DND-41 (cell line): ENCODE measurements around the gene CMSS1.

Experiments used
- CTCF ChIP-seq: IDR thresholded peaks from 2 replicates; pipeline ENCODE4 v1.5.1; 2012; ENCODE audit warnings: borderline replicate concordance, low read length, moderate library complexity, mild to moderate bottlenecking; ENCODE audit not compliant: poor library complexity, severe bottlenecking; ENCODE audit errors: extremely low read depth
- EZH2 ChIP-seq: IDR thresholded peaks from 3 replicates; pipeline ENCODE4 v1.6.1; 2012; ENCODE audit warnings: borderline replicate concordance, low read depth, mild to moderate bottlenecking, moderate library complexity, low read length, inconsistent platforms; ENCODE audit not compliant: severe bottlenecking

DNA sequence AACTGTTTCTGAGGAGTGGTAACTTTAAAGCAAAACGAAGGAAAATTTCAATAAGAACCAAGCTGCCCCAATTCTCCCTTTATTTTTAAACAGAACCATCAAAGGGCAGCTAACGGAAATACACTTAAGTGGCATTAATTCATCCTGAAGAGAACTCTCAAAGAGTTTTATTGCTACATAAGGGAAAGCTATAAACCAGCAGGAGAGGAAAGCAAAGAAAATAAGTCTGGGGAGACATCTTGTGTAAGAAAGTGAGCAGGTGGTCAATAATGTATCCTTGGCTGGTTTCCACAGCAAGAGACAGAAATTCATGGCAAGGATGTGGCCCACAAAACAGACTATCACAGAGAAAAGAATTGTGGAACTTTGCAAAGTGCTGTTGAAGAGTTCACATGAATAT is 40.0 kb upstream of the CMSS1 start:
- TF ChIP-seq CTCF (no peak), EZH2 (no peak)
